Measurements from ENCODE around the gene TTC4.

Gene TTC4

GRCh38 chr1:54705153-54705552, 10.5 kb upstream of the TTC4 start:
- DNase-seq (ENCODE audit: low spot score): no peak

- no peak for DNase-seq (ENCODE audit: low spot score)
Observed at GRCh38 chr1:54706419-54706818, 9.2 kb upstream of the TTC4 start.

- no peak for DNase-seq (ENCODE audit: low spot score)
Observed at GRCh38 chr1:54708385-54708784, 7.3 kb upstream of the TTC4 start.

- no peak for DNase-seq (ENCODE audit: low spot score)
Observed at GRCh38 chr1:54709547-54710292, 5.9 kb upstream of the TTC4 start.

GRCh38 chr1:54710434-54710833, 5.2 kb upstream of the TTC4 start:
- DNase-seq (ENCODE audit: low spot score): no peak

- DNase-seq (ENCODE audit: low spot score): no peak
Observed at GRCh38 chr1:54710841-54711240, 4.8 kb upstream of the TTC4 start.

- DNase-seq (ENCODE audit: low spot score): no peak
Observed at GRCh38 chr1:54711536-54711935, 4.1 kb upstream of the TTC4 start.

- no peak for DNase-seq (ENCODE audit: low spot score)
Observed at GRCh38 chr1:54714881-54715492, 674 bp upstream of the TTC4 start.

- DNase-seq (ENCODE audit: low spot score): no peak
Observed at GRCh38 chr1:54716299-54717047, 812 bp downstream of the TTC4 start.

- DNase-seq (ENCODE audit: low spot score): no peak
Observed at GRCh38 chr1:54721719-54722118, 6.1 kb downstream of the TTC4 start.

- DNase-seq (ENCODE audit: low spot score): no peak
Observed at GRCh38 chr1:54723985-54724384, 8.3 kb downstream of the TTC4 start.

GRCh38 chr1:54724771-54725170, 9.1 kb downstream of the TTC4 start:
- no peak for DNase-seq (ENCODE audit: low spot score)

GRCh38 chr1:54728027-54728426, 12.4 kb downstream of the TTC4 start:
- no peak for DNase-seq (ENCODE audit: low spot score)

GRCh38 chr1:54736685-54737084, 21.0 kb downstream of the TTC4 start:
- no peak for DNase-seq (ENCODE audit: low spot score)

GRCh38 chr1:54738244-54738643, 22.6 kb downstream of the TTC4 start:
- DNase-seq (ENCODE audit: low spot score): no peak

GRCh38 chr1:54741531-54741930, 25.9 kb downstream of the TTC4 start:
- DNase-seq (ENCODE audit: low spot score): no peak

- DNase-seq (ENCODE audit: low spot score): no peak
Observed at GRCh38 chr1:54742282-54742681, 26.6 kb downstream of the TTC4 start.

GRCh38 chr1:54743416-54744226, 28.0 kb downstream of the TTC4 start:
- DNase-seq (ENCODE audit: low spot score): no peak

GRCh38 chr1:54744696-54745095, 29.0 kb downstream of the TTC4 start:
- no peak for DNase-seq (ENCODE audit: low spot score)

- no peak for DNase-seq (ENCODE audit: low spot score)
Observed at GRCh38 chr1:54745274-54745673, 29.6 kb downstream of the TTC4 start.

GRCh38 chr1:54745864-54746263, 30.2 kb downstream of the TTC4 start:
- DNase-seq (ENCODE audit: low spot score): no peak

- no peak for DNase-seq (ENCODE audit: low spot score)
Observed at GRCh38 chr1:54748094-54748835, 32.6 kb downstream of the TTC4 start.

Measured in germinal center (tissue), 1 donor.